Endodermal cell (in vitro differentiated cells): ENCODE data around the gene FAM89A. TPM values are rescaled to one million over a fixed set of nuclear protein-coding genes. Genes with fewer than 3 reads are reported as not detected.

Experiments used
- DNase-seq: peaks from one replicate; pipeline ENCODE4 v3.0.0-alpha.2; 2017
- H3K27ac ChIP-seq: 2 replicates; pipeline ENCODE4 v1.5.1; 2013; ENCODE audit warnings: mild to moderate bottlenecking, low read depth, low read length, moderate library complexity
- H3K27me3 ChIP-seq: 2 replicates; pipeline ENCODE4 v1.6.1; 2013; ENCODE audit warnings: mild to moderate bottlenecking, low read length, moderate library complexity; ENCODE audit not compliant: insufficient read depth, control insufficient read depth, poor library complexity, severe bottlenecking
- H3K36me3 ChIP-seq: 2 replicates; pipeline ENCODE4 v1.7.0; 2013; ENCODE audit warnings: mild to moderate bottlenecking, low read length, moderate library complexity; ENCODE audit not compliant: control insufficient read depth, insufficient read depth
- H3K4me1 ChIP-seq: one replicate; pipeline ENCODE4 v1.7.0; 2013; ENCODE audit warnings: low read length; ENCODE audit not compliant: control insufficient read depth, insufficient read depth
- H3K4me3 ChIP-seq: 2 replicates; pipeline ENCODE4 v1.5.1; 2013; ENCODE audit warnings: mild to moderate bottlenecking, low read length, moderate library complexity
- H3K9ac ChIP-seq: 2 replicates; pipeline ENCODE4 v1.6.1; 2013; ENCODE audit warnings: mild to moderate bottlenecking, low read length, moderate library complexity; ENCODE audit not compliant: poor library complexity, severe bottlenecking; ENCODE audit errors: extremely low read depth
- H3K9me3 ChIP-seq: 2 replicates; pipeline ENCODE4 v1.6.1; 2013; ENCODE audit warnings: mild to moderate bottlenecking, low read length, moderate library complexity; ENCODE audit not compliant: control insufficient read depth
- H3K27ac Mint-ChIP-seq: 2 replicates; pipeline ENCODE4 v1.8.0; 2020; ENCODE audit warnings: mixed read lengths
- H3K27me3 Mint-ChIP-seq: 2 replicates; pipeline ENCODE4 v1.8.0; 2021; ENCODE audit warnings: mild to moderate bottlenecking, mixed read lengths; ENCODE audit not compliant: insufficient read depth
- H3K36me3 Mint-ChIP-seq: 2 replicates; pipeline ENCODE4 v1.8.0; 2020; ENCODE audit warnings: low read depth, mixed read lengths
- H3K4me1 Mint-ChIP-seq: 2 replicates; pipeline ENCODE4 v1.8.0; 2020; ENCODE audit warnings: mixed read lengths
- H3K4me3 Mint-ChIP-seq: 2 replicates; pipeline ENCODE4 v1.8.0; 2020; ENCODE audit warnings: mild to moderate bottlenecking, moderate library complexity, mixed read lengths
- H3K9me3 Mint-ChIP-seq: 2 replicates; pipeline ENCODE4 v1.8.0; 2020; ENCODE audit warnings: mild to moderate bottlenecking, mixed read lengths
- CTCF ChIP-seq: fragments of 200-600 bp; sonication (generic); conservative IDR thresholded peaks from 2 replicates; pipeline ENCODE4 v1.5.0; 2021; ENCODE audit warnings: antibody characterized with exemption, mild to moderate bottlenecking
- WGBS, 2 experiments: methylation state at CpG; one replicate each; pipeline versions ENCODE4 v1.1.5 to v1.1.7; 2013; ENCODE audit warnings: missing lambda C conversion rate in 2 of 2, mixed read lengths in 1 of 2; ENCODE audit not compliant: insufficient coverage in 1 of 2, insufficient read length in 1 of 2; 5-methylcytosine and 5-hydroxymethylcytosine counted together
- total RNA-seq, 2 donors: library from RNA; stranded (reverse); fragmentation: NEBNext Ultra II Directional in 1 of 2; extraction: Animal tissue kit (Norgen Biotek cat#: 25700) in 1 of 2; gene quantifications; 2 replicates in 1 of 2; 3 replicates in 1 of 2; pipeline ENCODE4 v1.2.1, GENCODE V29; 2021

The FAM89A gene
- total RNA-seq, 2 donors from 2014 or later = 55.9 to 57.7 TPM

- H3K27ac Mint-ChIP-seq = no peak overlapping the region
- Histone ChIP-seq H3K4me3 (no peak overlapping the region), H3K27ac (no peak overlapping the region), H3K9ac (no peak overlapping the region), H3K36me3 (no peaks in the 10 kb centered on the region), H3K9me3 (no peaks in the 10 kb centered on the region), H3K4me1 (no peaks in the 10 kb centered on the region), H3K27me3 (no peaks in the 10 kb centered on the region)
- H3K4me1 Mint-ChIP-seq = peaks cover 3% of the 10 kb centered on the region
- no peak overlapping the region for H3K4me3 Mint-ChIP-seq
- H3K27me3 Mint-ChIP-seq = peaks cover 27% of the 10 kb centered on the region
- WGBS, 2 experiments = 92 to 94% methylated on average over 2 to 3 of the region's 3 CpGs
- peaks cover 6% of the 10 kb centered on the region for H3K9me3 Mint-ChIP-seq
- no peak for DNase-seq
- no peak for TF ChIP-seq CTCF
- no peaks in the 10 kb centered on the region for H3K36me3 Mint-ChIP-seq
Observed at GRCh38 chr1:231072502-231073094, 32.5 kb upstream of the FAM89A start.

- Mint-ChIP-seq H3K4me1 (peaks cover 3% of the 10 kb centered on the region), H3K27me3 (peaks cover 25% of the 10 kb centered on the region), H3K27ac (no peak overlapping the region), H3K36me3 (no peaks in the 10 kb centered on the region), H3K4me3 (no peak overlapping the region), H3K9me3 (peaks cover 6% of the 10 kb centered on the region)
- Histone ChIP-seq H3K27ac (no peak overlapping the region), H3K36me3 (no peaks in the 10 kb centered on the region), H3K4me1 (no peaks in the 10 kb centered on the region), H3K4me3 (no peak overlapping the region), H3K9me3 (peaks cover 2% of the 10 kb centered on the region), H3K9ac (no peak overlapping the region), H3K27me3 (no peaks in the 10 kb centered on the region)
- no peak for DNase-seq
- whole genome bisulfite sequencing, 2 experiments = 86 to 91% methylated on average over 5 to 6 of the region's 6 CpGs
- no peak for TF ChIP-seq CTCF
Observed at GRCh38 chr1:231072041-231072440, 32.0 kb upstream of the FAM89A start.

GRCh38 chr1:231070758-231071444, 30.8 kb upstream of the FAM89A start:
- no peak overlapping the region for H3K4me3 Mint-ChIP-seq
- no peak for DNase-seq
- no peak overlapping the region for H3K27ac Mint-ChIP-seq
- Histone ChIP-seq H3K36me3 (no peaks in the 10 kb centered on the region), H3K27ac (no peak overlapping the region), H3K27me3 (no peaks in the 10 kb centered on the region), H3K4me1 (no peaks in the 10 kb centered on the region), H3K4me3 (no peak overlapping the region), H3K9me3 (peaks cover 5% of the 10 kb centered on the region), H3K9ac (no peak overlapping the region)
- WGBS, 2 experiments = 62% methylated on average over 8 of the region's 8 CpGs; no CpG with 5 or more reads in 1 of the 2 experiments
- peaks cover 7% of the 10 kb centered on the region for H3K4me1 Mint-ChIP-seq
- peaks cover 19% of the 10 kb centered on the region for H3K27me3 Mint-ChIP-seq
- no peak for TF ChIP-seq CTCF
- H3K36me3 Mint-ChIP-seq = no peaks in the 10 kb centered on the region
- peaks cover 8% of the 10 kb centered on the region for H3K9me3 Mint-ChIP-seq
